Activated naive CD4-positive, alpha-beta T cell treated with anti-CD3 and anti-CD28 coated beads, Interleukin-2, amount 10 ng/mL, durations not matched to agents 7 days and 5 days (primary cell): ENCODE results near the gene AFF3.

ENCODE experiments used
- CTCF ChIA-PET: fragments of 350-600 bp; sonication (Branson Sonifier 250); formaldehyde crosslinking; loops from one replicate; lab custom pipeline; 2021; ENCODE audit warnings: antibody characterized with exemption; lab: Charles Lee
- DNase-seq: peaks from one replicate; pipeline ENCODE4 v3.0.0-alpha.2; 2020
- H3K27ac Mint-ChIP-seq: one replicate; pipeline ENCODE4 v1.8.0; 2021; ENCODE audit warnings: mild to moderate bottlenecking, moderate library complexity, mixed read lengths
- H3K27me3 Mint-ChIP-seq: one replicate; pipeline ENCODE4 v1.8.0; 2021; ENCODE audit warnings: mild to moderate bottlenecking, mixed read lengths
- H3K36me3 Mint-ChIP-seq: one replicate; pipeline ENCODE4 v1.8.0; 2021; ENCODE audit warnings: mixed read lengths
- H3K4me1 Mint-ChIP-seq: one replicate; pipeline ENCODE4 v1.8.0; 2021; ENCODE audit warnings: mixed read lengths
- H3K4me3 Mint-ChIP-seq: one replicate; pipeline ENCODE4 v1.8.0; 2021; ENCODE audit warnings: mild to moderate bottlenecking, moderate library complexity, mixed read lengths
- H3K9me3 Mint-ChIP-seq: one replicate; pipeline ENCODE4 v1.8.0; 2021; ENCODE audit warnings: mixed read lengths

Gene AFF3

DNA sequence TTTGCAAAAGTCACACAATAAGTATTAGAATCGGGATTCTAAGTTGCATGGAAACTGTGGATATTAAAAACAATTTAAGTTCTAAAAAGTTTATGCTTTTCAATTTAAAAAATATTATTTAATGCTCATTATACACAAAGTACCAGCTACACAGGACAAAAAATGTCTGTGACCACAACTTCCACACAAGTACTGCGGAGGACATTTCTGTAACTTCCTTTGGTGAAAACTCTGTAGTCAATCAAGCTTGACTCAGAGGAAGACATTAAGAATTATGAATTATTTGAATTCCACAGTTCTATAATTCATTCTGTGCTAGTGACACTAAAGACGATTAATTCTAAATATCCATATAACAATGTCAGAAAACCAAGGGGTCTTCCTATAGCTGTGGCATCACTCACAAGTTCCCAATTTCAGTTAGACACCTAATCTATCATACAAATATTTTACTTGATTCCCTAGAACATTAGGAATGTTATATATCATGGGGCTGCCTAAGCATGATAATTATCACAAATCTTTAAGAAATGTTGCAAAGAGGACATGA, 120.5 kb downstream of the AFF3 start:
- Mint-ChIP-seq H3K4me1 (no peaks in the 10 kb centered on the region), H3K4me3 (no peak overlapping the region), H3K27ac (no peak overlapping the region), H3K27me3 (no peaks in the 10 kb centered on the region), H3K9me3 (no peaks in the 10 kb centered on the region), H3K36me3 (no peaks in the 10 kb centered on the region)
- CTCF ChIA-PET: no interaction called here
- no peak for DNase-seq

DNA sequence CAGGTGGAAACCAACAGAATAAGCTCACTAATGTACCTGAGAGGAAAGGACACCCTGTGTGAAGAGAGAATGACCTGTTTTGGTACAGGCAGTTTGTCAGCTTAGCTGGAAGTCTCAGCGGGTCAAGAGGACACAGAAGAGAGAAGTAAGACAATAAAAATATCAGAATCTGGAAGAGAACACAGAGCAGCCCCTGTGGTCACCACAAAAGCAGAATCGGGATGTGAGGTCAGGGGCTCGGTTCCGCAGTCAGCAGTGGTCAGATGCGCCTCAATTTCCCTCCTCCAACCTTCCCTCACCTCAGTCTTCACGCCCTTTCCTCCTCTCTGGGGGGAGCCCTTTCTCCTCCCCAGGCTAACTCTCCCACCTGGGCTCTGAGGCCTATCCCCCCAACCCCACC, 122.9 kb downstream of the AFF3 start:
- Mint-ChIP-seq H3K9me3 (no peaks in the 10 kb centered on the region), H3K27ac (no peak overlapping the region), H3K4me1 (no peaks in the 10 kb centered on the region), H3K4me3 (no peak overlapping the region), H3K27me3 (no peaks in the 10 kb centered on the region), H3K36me3 (no peaks in the 10 kb centered on the region)
- DNase-seq: no peak
- CTCF ChIA-PET: no interaction called here

DNA sequence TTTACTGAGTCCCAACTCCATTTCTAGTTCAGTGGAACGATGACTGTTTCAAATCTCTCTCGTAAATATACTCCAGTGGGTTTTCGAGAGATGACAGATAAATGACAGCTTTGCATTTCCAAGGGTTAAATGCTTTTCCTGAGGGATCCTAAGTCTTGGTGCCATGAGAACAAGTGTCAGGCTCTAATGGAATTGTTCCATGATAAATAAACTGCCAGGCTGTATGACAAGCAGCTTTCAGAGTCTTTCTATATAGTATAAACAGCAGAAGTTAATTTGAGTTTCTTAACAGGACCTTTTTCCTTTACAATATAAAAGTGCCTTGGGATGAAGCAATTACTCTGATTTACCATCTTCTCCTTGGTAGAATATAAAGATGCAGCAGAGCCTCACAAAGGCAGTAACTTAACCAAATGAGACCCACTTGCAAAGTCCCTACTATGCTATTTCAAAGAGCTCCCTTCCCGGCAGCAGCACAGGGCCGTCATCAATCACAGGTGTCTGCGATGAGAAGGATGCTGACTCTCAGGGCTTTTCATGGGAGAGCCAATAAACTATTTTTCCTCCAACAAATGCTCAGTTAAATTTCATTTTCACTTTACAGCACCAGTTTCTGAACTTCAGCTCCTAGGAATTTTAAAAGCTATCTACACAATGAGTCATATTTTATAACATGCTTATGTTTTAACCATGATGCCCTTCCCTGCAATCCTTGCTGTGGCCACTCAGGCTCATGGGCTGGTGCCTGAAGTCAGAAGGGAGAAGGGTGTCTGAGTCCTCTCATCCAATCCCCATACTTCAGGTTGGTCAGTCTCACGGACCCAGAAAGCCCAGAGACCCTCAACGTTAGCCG, 123.8 kb downstream of the AFF3 start:
- Mint-ChIP-seq H3K4me1 (no peaks in the 10 kb centered on the region), H3K4me3 (no peak overlapping the region), H3K27me3 (no peaks in the 10 kb centered on the region), H3K9me3 (no peaks in the 10 kb centered on the region), H3K27ac (no peak overlapping the region), H3K36me3 (no peaks in the 10 kb centered on the region)
- DNase-seq: no peak
- CTCF ChIA-PET: no interaction called here

DNA sequence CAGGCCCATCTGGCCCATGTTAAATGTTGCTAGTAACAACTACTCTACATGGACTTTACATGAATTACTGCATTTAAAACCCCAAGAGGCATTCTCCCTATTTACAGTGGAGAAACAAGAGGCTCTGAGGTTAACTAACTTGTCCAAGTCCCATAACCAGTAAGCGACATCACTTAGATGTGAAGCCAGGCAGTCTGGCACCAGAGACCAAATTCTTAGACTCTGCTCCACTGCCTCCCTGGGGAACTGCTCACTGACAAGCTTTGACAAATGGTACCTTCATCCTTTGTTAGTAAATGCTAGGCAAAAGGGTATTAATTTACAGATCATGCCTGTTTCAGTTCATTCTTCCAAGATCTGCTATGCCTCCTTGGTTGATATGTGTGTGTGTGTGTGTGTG, 124.8 kb downstream of the AFF3 start:
- Mint-ChIP-seq H3K4me3 (no peak overlapping the region), H3K27ac (no peak overlapping the region), H3K27me3 (no peaks in the 10 kb centered on the region), H3K9me3 (no peaks in the 10 kb centered on the region), H3K4me1 (no peaks in the 10 kb centered on the region), H3K36me3 (no peaks in the 10 kb centered on the region)
- CTCF ChIA-PET: no interaction called here
- DNase-seq: no peak

DNA sequence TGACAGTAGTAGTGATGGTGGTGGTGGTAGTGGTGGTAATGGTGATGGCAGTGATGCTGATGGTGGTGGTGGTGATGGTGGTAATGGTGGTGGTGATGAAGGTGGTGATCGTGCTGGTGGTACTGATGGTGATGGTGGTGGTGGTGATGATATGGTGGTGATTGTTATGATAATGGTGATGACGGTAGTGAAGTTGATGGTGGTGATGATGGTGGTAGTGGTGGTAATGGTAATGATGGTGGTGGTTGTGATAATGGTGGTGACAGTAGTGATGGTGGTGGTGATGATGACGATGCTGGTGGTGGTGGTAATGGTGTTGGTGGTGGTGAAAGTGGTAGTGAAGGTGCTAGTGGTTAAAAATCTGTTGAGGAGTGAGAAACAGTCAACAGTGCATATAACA, 125.6 kb downstream of the AFF3 start:
- no peak overlapping the region for H3K27ac Mint-ChIP-seq
- no peaks in the 10 kb centered on the region for H3K9me3 Mint-ChIP-seq
- CTCF ChIA-PET: no interaction called here
- no peak for DNase-seq
- no peak overlapping the region for H3K4me3 Mint-ChIP-seq
- no peaks in the 10 kb centered on the region for H3K4me1 Mint-ChIP-seq
- no peaks in the 10 kb centered on the region for H3K36me3 Mint-ChIP-seq
- no peaks in the 10 kb centered on the region for H3K27me3 Mint-ChIP-seq

DNA sequence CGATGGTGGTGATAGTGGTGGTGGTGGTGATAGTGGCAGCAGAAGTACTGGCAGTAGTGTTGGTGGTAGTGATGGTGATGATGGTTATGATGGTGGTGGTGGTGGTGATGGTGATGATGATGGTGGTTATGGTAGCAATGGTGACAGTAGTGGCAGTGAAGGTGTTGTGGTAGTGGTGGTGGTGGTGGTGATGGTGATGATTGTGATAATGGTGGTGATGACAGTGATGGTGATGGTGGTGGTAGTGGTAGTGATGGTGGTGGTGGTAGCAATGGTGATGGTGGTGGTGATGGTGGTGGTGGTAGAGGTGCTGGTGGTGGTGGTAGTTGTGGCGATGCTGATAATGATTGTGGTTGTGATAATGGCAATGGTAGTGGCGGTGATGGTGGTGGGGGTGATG, 126.5 kb downstream of the AFF3 start:
- Mint-ChIP-seq H3K4me1 (no peaks in the 10 kb centered on the region), H3K27me3 (no peaks in the 10 kb centered on the region), H3K36me3 (no peaks in the 10 kb centered on the region), H3K27ac (no peak overlapping the region), H3K4me3 (no peak overlapping the region), H3K9me3 (no peaks in the 10 kb centered on the region)
- CTCF ChIA-PET: no interaction called here
- no peak for DNase-seq

DNA sequence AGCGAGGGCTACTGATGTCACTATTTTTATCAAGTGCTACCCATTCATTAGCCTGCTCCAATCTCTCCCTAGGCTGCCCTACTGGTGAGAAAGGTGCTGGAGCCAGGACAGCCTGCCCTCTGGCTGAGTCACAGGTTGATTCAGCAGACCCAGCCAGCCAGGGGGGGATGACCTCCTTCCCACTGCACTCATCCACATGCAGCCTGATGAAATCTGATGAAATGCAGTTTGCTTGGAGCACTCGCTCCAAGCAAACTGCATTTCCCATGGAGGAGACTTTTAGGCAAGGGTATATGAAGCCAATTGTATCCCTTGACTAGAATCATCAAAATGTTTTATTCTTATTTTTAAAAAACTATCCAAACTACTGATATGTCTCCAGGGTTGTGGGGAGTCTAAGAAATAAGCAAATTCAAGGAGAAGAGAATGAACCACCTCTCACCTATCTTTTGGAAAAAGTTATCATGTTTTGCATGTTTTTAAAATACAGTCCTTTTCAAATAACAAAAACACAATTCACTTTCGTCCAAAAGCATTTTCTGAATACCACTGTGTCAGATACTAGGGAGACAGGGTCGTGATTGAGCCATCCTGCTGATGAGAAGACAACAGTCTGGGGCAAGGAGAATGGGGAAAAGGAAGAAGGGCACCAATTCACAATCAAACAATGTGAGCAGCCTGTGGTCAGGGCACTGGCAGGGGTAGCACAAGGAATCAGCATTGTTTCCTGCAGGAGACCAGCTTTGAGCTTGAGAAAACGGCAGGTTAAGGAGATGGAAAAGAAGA, 128.3 kb downstream of the AFF3 start:
- no peaks in the 10 kb centered on the region for H3K4me1 Mint-ChIP-seq
- no peak overlapping the region for H3K27ac Mint-ChIP-seq
- CTCF ChIA-PET: no interaction called here
- H3K27me3 Mint-ChIP-seq: no peaks in the 10 kb centered on the region
- no peak overlapping the region for H3K4me3 Mint-ChIP-seq
- no peak for DNase-seq
- no peaks in the 10 kb centered on the region for H3K36me3 Mint-ChIP-seq
- H3K9me3 Mint-ChIP-seq: no peaks in the 10 kb centered on the region

DNA sequence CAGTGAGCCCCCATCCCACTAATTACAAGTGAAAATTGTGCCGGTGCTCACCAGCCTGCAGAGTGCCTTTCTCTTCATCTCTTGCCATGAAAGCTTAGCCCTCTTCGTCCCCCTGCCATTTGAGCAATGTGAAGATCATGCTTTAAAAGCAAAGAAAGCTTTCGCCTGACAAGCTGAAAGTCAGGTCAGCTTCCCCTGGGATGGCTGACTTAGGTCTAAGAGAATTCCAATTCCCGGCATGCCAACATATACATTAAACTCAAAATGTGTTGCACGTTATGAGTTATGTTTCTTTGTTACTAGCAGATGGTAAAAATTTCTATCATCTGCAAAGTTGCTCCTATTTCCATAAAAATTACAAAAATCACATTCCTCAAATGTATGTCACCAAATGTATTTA, 129.8 kb downstream of the AFF3 start:
- H3K27ac Mint-ChIP-seq: peak overlapping the region; percentile 3
- no peaks in the 10 kb centered on the region for H3K4me1 Mint-ChIP-seq
- H3K9me3 Mint-ChIP-seq: no peaks in the 10 kb centered on the region
- CTCF ChIA-PET: interaction anchor here (1.2 kb wide), 1 partner anchor 11 kb away, joined by 3 read pairs; no protein-coding TSS in a partner anchor
- no peak for DNase-seq
- no peaks in the 10 kb centered on the region for H3K27me3 Mint-ChIP-seq
- no peak overlapping the region for H3K4me3 Mint-ChIP-seq
- H3K36me3 Mint-ChIP-seq: no peaks in the 10 kb centered on the region

DNA sequence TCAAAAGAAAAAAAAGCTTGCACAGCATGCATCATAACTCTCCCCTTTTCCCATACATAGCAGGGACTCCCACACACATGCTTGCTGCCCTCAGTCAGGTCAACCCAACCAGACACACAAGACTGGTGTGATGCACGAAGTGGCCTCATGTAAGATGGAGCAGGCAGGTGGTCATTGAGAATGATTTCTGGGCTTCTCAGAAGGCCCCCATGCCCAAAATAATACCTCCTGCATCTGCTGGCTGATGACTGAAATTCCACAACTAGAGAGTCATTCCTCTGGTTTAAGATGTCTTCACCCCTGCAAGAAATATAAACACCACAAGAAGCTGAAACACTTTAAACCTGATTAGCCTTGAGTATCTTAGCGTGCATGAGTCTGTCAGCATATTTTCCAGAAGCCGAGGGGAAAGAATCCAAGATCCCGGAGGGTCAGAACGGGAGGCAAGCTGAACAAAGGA, 131.1 kb downstream of the AFF3 start:
- H3K27me3 Mint-ChIP-seq: no peaks in the 10 kb centered on the region
- H3K27ac Mint-ChIP-seq: no peak overlapping the region
- DNase-seq: no peak

DNA sequence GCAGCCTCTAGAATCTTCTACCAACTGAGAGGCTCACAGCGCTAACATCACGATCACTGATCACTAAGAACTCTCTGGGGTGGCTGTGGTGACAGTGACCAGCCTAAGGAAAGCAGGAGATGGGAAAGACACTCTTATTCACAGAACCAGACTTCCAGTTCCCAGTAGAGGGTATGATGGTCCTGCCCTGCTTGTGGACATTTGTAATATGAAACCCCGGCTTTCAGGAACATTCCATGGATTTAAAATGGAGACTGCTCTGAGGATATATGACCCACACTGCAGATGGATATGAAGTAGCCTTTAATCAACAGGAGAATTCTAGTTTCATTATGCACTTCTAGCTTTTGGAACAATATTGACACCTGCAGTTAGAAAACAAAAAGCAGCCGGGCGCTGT, 131.8 kb downstream of the AFF3 start:
- peaks cover 6% of the 10 kb centered on the region for H3K36me3 Mint-ChIP-seq
- H3K27me3 Mint-ChIP-seq: no peaks in the 10 kb centered on the region
- H3K4me1 Mint-ChIP-seq: no peaks in the 10 kb centered on the region
- no peak overlapping the region for H3K27ac Mint-ChIP-seq
- H3K9me3 Mint-ChIP-seq: no peaks in the 10 kb centered on the region
- no peak overlapping the region for H3K4me3 Mint-ChIP-seq
- CTCF ChIA-PET: no interaction called here
- DNase-seq: no peak

More for the DNA sequence above, 131.1 kb downstream of the AFF3 start:
- no peaks in the 10 kb centered on the region for H3K9me3 Mint-ChIP-seq
- CTCF ChIA-PET: no interaction called here
- H3K4me1 Mint-ChIP-seq: no peaks in the 10 kb centered on the region
- H3K4me3 Mint-ChIP-seq: no peak overlapping the region
- H3K36me3 Mint-ChIP-seq: peaks cover 6% of the 10 kb centered on the region

DNA sequence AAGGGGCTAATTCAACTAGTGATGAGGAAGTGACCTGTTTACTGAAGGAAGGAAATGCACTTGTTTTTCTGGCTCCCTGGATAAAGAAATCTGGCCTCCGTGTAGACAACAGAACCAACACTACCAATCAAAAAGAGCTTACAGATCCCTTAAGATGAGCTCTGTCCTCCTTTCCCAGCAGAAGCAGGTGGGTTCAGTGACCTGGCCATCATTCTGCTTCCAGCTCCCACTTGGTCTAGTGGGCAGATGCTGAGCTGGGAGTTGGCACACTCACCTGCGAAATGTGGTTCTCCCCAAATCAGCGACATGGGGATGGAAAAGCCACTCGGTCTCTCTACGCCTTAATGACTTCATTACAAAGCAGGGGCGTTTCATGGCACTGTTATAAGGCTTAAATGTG, 132.6 kb downstream of the AFF3 start:
- Mint-ChIP-seq H3K4me1 (no peaks in the 10 kb centered on the region), H3K9me3 (no peaks in the 10 kb centered on the region), H3K27me3 (no peaks in the 10 kb centered on the region), H3K27ac (no peak overlapping the region), H3K4me3 (no peak overlapping the region), H3K36me3 (peaks cover 6% of the 10 kb centered on the region)
- CTCF ChIA-PET: no interaction called here
- DNase-seq: no peak

DNA sequence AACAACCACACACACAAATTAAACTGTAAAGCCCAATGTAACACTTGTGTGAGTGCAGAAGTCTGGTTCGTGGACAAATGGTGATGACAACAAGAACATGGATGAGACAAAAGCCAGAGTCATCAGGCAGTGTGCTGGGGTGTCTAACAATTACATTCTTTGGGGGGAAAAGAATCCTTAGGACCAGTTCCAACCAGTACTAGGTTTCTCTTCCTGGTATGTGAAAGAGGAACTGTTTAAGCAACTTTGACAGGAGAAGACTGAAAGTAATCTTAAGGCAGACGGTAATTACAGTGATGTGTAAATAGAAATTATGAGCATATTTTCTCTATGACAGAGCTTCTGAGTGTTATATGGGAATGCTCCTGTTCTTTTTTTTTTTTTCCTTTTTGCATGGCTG, 133.4 kb downstream of the AFF3 start:
- H3K36me3 Mint-ChIP-seq: peaks cover 6% of the 10 kb centered on the region
- no peak overlapping the region for H3K27ac Mint-ChIP-seq
- no peak for DNase-seq
- H3K27me3 Mint-ChIP-seq: no peaks in the 10 kb centered on the region
- CTCF ChIA-PET: no interaction called here
- H3K4me3 Mint-ChIP-seq: no peak overlapping the region
- H3K4me1 Mint-ChIP-seq: no peaks in the 10 kb centered on the region
- no peaks in the 10 kb centered on the region for H3K9me3 Mint-ChIP-seq

DNA sequence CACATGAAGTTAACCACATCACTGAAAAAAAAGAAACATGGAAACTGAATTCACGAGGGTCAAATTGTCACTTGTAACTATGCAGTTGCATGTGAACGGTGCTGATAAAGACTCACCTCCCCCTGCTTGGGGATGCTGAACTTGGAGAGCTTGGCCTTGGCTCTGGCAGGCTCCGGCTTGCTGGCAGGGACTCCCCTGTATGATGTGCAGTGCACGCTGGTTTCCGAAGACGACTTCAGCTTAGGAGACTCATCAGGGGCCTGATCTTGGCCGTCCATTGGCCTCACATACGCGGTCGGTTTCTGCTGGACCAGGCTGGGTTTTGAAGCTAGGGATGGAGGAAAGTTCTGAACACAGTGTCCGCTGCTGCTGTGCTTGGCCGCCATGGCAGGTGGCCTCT, 135.9 kb downstream of the AFF3 start:
- Mint-ChIP-seq H3K9me3 (no peaks in the 10 kb centered on the region), H3K4me3 (no peak overlapping the region), H3K36me3 (peaks cover 6% of the 10 kb centered on the region), H3K4me1 (peaks cover 11% of the 10 kb centered on the region), H3K27me3 (no peaks in the 10 kb centered on the region), H3K27ac (no peak overlapping the region)
- CTCF ChIA-PET: interaction anchor here (0.6 kb wide), 1 partner anchor 28 kb away, joined by 4 read pairs; no protein-coding TSS in a partner anchor
- DNase-seq: no peak

DNA sequence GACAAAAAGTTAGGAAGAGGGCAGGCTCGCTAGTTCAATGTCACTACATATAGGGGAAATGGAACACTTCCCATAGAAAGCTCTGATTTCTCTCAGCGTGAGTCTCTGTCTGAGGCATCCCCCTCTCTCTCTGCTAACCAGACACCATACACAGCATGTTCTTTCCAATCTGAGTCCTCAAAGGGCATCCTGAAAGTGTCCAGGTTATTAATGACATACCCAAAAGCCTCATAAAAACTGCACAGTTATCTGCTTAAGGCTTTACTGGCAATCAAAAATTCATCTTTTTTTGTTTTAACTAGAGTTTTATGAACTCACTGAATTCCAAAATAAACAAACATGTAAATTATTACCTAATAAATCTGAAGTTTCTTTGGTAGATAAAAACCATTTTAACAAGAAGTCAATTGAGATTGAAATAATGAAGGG, 137.4 kb downstream of the AFF3 start:
- Mint-ChIP-seq H3K27me3 (no peaks in the 10 kb centered on the region), H3K4me3 (no peak overlapping the region), H3K4me1 (peaks cover 22% of the 10 kb centered on the region), H3K9me3 (no peaks in the 10 kb centered on the region), H3K36me3 (peaks cover 7% of the 10 kb centered on the region), H3K27ac (no peak overlapping the region)
- DNase-seq: no peak
- CTCF ChIA-PET: no interaction called here
